VCaP (cell line): ENCODE data around the gene FBXO4.

Source experiments
- H3K27ac ChIP-seq: fragments of 450-650 bp; 2 replicates; pipeline ENCODE4 v1.5.1; 2017
- CTCF ChIP-seq: fragments of 450-650 bp; conservative IDR thresholded peaks from 2 replicates; pipeline ENCODE4 v1.5.1; 2017; ENCODE audit warnings: mild to moderate bottlenecking, moderate library complexity

Gene FBXO4

GRCh38 chr5:41903892-41904799, 20.9 kb upstream of the FBXO4 start, which contains the start of gene RIMOC1:
TSS of gene RIMOC1 (plus strand) at chr5:41904344. CDS start at chr5:41904368, 24 bp downstream.
- no peak for TF ChIP-seq CTCF
- peak within 1 kb of the TSS; percentile 81 for H3K27ac ChIP-seq

DNA sequence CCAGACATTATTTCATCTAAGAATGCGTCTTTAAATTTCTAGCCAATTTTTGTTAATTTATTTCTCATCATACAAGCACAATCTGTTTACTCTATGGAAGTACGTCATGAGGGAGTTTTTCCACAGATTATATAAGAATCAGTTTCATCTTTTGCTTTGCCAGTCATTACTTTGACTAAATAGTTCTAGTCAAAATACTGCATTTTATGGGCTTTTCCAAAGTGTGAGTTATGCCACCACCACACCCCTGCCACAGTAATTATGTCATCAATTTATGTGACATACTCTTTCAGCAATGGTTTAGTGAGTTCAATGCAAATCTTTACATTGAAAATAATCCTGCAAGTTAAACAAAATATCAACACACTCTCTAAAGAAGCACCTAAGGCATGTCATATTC, 18.9 kb upstream of the FBXO4 start:
- H3K27ac ChIP-seq = no peak overlapping the region

GRCh38 chr5:41908374-41909079, 16.6 kb upstream of the FBXO4 start:
- no peak for TF ChIP-seq CTCF
- no peak overlapping the region for H3K27ac ChIP-seq

More for the DNA sequence above, 18.9 kb upstream of the FBXO4 start:
- no peak for TF ChIP-seq CTCF

DNA sequence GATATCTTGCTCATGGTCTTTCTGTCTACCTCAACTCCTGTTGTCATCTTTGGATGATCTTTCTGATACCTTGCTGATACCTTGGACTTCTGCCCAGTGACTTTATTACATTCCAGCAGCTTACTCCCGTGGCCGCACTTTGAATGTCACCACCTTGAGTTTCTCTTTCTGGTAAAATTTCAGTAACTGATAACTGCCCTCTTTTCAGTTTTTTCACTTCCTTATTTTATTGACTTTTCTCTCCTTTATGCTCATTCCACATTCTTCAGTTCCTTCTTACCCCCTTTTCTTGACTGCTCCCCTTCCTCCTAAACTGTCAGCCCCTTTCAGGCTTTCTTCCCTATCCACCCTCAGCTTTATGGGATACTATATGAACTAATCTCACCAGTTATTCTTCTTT, 7.0 kb upstream of the FBXO4 start:
- TF ChIP-seq CTCF = no peak
- no peak overlapping the region for H3K27ac ChIP-seq

DNA sequence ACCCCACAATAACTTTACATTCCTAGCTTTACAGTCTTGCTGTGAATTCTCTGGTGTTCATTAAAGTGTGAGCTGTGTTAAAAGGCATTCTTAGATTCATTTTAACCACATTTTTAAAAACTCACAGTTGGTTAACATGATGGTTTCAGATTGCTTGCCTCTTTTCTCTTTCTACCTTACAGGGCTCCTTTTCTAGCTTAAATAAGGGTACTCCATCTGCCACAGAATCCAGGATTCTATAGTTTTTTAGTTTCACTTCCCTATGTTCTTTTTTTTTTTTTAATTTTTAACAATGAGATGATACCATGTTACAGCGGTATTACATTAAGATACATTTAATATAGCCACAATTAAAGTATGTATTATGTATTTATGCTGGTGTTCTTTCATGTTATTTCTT, 3.9 kb upstream of the FBXO4 start:
- no peak for TF ChIP-seq CTCF
- no peak overlapping the region for H3K27ac ChIP-seq

- no peak for TF ChIP-seq CTCF
- H3K27ac ChIP-seq = no peak overlapping the region
These were observed 3.2 kb upstream of the FBXO4 start for GRCh38 chr5:41921874-41922273.

- H3K27ac ChIP-seq = peak overlapping the region; percentile 83
- no peak for TF ChIP-seq CTCF
These were observed 582 bp upstream of the FBXO4 start for GRCh38 chr5:41924526-41924871.
